NT2/D1 (cell line): ENCODE results near the gene EMB.

Experiments
- SUZ12 ChIP-seq: IDR thresholded peaks from 2 replicates; pipeline ENCODE4 v1.6.1; 2011; ENCODE audit not compliant: insufficient read length, insufficient read depth; ENCODE audit errors: extremely low read depth
- YY1 ChIP-seq: IDR thresholded peaks from 2 replicates; pipeline ENCODE4 v1.6.1; 2011; ENCODE audit not compliant: insufficient read length, insufficient read depth
- ZNF274 ChIP-seq: IDR thresholded peaks from 2 replicates; pipeline ENCODE4 v1.6.1; 2011; ENCODE audit warnings: mild to moderate bottlenecking, low read depth, low read length

- TF ChIP-seq ZNF274: no peak
- TF ChIP-seq YY1: no peak
- no peak for TF ChIP-seq SUZ12
Observed at GRCh38 chr5:50365426-50366251, 75.4 kb downstream of the EMB start.
